Measurements from ENCODE around the gene KCNMA1.

KCNMA1 gene

DNA sequence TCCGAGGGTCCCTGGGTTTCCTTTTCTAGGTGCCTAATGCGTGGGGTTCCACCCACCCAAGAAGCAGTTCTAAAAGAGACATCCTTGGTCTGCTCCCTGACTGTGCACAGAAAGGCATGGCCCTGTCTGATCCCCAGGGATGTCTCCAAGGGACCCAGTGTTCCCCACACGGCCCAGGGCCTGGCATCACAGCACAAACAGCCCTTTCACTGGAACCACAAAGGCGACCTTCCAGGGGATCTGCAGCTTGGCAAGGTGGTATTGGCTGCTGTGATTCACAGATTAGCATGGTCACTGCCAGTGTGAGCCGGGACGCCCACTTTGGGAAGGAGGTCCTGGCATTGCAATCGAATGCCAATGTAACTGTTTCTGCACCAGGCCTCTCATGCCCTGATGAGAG is 6.4 kb downstream of the KCNMA1 start:
- DNase-seq (ENCODE audit: low spot score): no peak

DNA sequence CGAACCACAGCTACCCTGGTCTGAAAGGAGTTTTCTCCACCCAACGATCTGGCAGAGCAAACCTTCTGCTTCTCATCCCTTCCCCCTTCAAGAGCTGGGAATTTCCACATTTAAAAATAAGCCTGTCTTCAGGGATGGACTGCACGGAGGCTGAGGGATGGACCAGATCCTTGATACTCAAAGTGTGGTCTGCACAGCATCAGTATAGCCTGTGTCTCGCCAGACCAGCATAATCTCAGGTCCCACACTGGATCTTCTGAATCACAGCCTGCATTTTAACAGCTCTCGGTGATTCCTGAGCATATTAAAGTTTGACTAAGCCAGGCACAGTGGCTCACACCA is 7.1 kb downstream of the KCNMA1 start:
- no peak for DNase-seq (ENCODE audit: low spot score)

DNA sequence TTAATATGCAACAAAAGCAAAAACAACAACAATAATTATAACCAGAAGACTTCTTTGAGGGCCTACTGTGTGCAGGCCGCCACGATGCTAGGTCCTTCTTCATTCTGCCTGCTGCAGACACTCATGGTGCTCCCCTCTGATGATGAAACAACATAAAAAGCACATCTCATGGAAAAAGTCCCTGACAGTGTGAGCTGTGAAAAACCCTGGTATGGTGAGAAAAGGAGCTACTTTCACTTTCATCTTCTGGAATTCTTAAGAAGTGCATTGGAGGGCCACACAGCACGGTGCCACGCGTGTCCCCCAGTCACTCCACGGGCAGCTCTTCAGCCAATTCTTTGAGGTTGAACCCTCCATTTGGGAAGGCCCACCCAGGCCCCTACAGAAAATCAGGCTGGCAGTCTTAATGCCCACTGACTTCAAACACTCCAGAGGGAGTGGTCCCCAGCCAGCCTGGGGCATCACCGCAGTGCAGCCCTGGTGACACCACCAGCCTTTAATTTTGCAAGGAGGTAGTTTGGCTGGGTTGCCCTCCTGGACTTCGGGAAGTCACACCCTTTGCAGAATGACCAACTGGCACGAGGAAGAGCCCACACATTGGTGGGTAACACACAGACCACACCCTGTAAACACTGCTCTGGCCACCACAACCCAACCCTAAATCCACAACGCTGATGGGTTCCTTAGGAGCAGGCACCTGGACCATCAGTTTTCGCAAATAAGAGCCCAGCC is 7.7 kb downstream of the KCNMA1 start:
- DNase-seq (ENCODE audit: low spot score): no peak

DNA sequence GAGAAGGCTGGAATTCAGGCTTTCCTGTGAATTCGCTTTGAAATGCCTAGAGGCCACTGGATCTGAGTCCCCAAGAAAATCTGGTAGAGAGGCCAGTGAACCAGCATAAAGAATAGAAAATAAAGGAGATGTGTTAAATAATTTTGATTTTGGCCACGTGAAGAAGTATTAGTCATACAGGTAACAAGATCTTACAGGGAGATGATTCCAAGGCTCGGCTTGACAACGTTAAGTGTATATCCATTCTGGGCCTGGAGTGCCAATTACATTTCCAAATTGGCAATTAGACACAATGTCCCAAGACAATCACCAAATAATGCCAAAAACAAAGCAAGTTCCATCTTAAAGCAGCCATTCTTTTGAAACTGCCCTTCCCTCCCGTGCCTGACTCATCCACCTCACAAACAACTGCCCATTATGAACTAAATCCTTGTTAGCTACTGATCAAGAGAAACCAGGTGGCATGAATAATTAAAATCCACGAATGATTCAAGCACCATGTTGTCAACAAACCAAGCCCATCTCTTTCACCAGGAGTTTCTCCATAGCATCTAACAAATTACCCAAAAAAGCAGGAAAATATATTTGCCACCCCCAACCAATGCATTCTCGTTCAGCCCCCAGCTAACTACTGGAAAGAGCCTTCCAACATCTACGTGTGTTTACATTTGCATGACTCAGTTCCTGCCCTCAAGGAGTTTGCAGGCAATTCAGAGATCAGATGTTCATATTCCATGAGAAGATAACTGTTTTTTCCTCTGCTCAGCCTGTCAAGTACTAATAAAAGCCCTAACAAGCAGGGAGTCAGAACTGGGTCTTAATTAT is 8.5 kb downstream of the KCNMA1 start:
- no peak for DNase-seq (ENCODE audit: low spot score)

DNA sequence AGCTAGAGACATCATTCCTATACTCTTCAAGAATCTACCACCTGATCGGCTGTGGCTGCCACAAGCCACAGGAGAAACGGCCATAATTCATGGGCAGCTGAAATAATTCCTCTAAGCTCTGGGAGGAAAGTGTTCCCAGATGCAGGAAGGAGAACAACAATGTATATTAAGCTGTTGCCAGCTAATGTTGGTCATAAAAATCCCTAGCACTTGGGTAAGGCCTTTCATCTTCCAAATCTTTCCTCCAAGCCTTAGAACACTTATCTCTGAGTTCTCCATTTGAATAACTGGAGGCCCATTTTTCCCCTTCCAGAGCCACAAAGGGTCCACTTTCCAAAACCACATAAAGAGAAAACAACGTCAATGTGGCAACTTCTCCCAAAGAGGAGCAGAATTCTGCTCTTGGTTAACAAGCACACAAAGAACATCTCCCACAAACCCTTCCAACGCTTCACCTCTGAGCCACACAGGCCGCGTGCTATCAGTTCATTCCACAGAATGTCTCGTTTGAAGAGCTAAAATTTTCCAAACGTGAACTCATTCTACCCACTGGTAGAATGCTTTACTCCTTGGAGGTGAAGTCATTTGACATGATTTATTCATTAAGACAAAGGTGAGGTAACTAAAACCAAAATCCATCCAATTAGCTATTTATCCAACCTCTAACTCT is 11.2 kb downstream of the KCNMA1 start:
- DNase-seq (ENCODE audit: low spot score): no peak

DNA sequence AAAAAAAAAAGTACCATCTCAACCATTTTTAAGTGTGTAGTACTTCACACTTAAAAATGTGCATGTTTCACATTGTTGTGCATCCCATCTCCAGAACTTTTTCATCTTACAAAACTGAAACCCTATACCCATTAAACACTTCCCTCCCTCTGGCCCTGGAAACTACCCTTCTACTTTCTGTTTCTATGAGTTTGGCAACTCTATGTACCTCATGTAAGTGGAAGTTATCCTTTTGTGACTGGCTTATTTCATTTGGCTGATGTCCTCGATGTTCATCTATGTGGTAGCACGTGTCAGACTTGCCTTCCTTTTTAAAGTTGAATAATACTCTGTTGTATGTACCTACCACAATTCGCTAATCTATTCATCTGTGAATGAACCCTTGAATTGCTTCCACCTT is 12.2 kb downstream of the KCNMA1 start:
- no peak for DNase-seq (ENCODE audit: low spot score)

DNA sequence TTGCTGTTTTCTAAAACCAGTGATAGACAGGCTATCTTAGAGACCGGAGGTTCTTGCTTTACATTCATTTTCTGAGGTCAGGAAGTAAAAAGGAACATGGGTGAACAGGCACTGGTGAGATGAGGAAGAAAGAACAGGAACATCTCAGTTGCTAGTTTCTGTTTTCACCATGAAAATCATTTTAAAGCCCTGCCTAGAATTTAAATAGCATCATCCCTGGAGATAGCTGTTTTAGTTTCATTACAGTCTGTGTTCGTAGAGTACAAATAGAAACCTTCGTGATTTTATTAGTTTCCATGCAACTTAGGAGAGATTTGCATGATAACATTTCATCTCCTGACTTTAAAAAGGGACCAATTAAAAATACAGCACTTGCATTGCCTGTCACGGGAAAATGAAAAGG is 14.7 kb downstream of the KCNMA1 start:
- no peak for DNase-seq (ENCODE audit: low spot score)

DNA sequence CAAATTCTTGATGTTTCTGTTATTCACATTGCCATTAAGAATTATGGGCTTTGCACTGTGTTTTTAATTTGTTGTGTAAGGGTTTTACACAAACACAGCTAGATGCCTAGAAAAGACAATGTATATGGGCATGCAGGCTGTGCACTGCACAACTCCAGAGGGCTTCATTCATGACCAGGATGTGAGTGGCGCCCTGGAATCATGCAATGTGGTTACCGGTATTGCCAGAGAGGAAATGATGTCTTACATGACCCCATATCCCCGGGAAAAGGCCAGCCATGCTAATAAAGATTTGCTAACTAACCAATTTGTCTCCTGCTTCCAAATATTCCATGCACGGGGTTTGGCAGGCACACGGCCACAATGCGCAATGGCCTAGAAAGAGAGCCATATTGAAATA is 16.9 kb downstream of the KCNMA1 start:
- DNase-seq (ENCODE audit: low spot score): no peak

DNA sequence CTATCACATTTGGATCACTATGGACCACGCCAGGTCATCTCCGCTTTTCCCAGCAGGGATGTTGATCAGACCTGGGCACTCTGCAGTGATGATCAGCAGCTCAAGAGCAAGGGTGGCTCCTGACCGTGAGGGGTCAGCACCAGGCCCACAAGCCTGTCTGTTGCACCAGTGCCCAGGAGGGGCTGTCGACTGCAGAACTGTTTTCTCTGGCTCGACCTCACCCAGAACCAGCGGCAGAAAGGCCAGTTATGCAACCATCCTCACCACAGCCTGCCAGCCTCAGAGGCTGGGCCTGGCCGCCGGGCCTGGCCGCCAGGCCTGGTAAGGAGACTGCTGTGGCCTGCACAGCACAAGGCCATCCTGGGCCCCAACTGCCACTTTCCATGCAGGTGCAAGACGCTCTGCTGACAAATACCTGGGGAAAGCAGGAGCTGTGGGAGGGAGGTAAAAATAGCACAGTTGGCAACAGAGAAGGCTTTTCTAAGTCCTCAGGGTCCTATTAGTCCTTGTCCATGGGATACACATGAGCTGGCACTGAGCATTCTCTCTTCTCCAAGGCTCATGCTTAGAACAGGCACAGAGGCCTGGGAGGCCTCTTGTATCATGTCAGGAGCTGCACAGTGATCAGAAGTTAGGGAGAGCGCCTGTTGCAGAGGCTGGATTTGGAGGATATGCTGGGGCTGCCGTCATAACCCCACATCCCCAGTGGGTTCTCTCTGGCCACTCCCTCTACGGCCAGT is 17.5 kb downstream of the KCNMA1 start:
- no peak for DNase-seq (ENCODE audit: low spot score)

DNA sequence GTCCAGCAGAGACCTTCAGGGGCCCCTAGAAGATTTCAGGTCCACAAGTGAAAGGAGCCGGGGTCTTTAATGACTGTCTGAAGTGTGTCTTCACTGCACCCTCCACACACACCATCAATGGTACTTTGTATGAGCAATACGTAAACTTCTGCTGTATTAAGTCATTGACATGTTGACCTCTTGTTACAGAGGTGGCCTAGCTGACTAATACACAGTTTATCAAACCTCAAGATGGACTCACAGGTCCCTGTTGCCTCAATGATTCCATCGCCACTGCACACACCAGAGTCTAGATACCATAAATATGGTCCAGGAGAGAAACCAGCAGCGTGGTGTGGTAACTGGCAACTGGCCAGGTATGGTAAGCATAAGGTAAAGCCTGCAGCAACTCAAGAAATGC is 19.5 kb downstream of the KCNMA1 start:
- no peak for DNase-seq (ENCODE audit: low spot score)

DNA sequence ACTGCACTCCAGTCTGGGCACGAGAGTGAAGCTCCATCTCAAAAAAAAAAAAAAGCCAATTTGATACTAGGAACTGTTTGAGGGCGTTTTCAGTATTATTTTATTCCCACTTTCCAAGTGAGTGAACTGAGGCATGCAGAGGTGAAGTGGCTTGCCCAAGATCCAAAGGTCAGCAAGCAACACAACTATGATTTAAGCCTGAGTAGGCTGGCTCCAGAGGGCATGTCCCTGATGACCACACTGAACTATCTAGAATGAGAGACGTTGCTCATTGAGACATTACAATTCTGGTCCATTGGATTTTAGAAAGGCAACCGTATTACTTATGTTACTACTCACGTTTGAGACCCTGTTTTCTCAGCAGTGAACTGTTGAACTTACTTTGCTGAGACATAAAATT is 20.8 kb downstream of the KCNMA1 start:
- no peak for DNase-seq (ENCODE audit: low spot score)

DNA sequence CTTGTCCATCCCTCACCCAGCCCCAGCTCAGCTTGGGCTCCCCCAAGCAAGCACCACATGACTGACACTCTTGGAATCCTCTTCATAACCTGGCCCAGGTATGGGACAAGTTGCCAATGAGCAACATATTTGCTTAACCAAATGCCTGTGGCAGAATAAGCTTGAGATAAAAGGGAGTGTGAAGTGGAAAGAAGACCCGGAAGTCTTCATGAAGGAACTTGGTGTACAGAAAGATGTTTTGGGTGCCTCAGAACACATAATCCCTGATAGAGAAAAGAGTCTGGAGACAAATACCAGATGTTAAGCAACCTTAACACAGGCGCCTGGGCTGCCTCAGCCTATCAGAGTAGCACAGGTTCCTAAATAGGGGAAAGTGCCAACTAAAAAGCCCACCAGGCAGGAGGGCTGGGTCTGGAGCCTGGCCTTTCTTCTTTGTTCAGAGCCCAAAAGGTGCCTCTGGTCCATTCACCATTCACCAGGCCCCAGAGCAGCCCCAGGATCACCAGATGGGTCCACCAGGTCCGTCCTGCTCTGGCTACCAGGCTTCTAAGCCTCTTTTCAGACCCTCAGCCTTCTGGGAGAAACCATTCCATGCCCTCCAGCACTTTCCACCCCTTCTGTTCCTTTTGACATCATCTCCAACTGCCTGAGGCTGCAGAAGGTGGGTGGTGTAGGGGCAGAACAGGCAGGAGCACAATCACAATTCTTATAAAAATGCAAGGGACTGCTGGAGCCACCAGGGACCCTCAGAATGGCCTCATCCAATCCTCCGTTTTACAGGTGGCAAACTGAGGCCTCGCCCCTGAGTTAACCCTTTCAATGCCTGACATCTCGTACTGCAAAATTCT is 22.6 kb downstream of the KCNMA1 start:
- DNase-seq (ENCODE audit: low spot score): no peak

DNA sequence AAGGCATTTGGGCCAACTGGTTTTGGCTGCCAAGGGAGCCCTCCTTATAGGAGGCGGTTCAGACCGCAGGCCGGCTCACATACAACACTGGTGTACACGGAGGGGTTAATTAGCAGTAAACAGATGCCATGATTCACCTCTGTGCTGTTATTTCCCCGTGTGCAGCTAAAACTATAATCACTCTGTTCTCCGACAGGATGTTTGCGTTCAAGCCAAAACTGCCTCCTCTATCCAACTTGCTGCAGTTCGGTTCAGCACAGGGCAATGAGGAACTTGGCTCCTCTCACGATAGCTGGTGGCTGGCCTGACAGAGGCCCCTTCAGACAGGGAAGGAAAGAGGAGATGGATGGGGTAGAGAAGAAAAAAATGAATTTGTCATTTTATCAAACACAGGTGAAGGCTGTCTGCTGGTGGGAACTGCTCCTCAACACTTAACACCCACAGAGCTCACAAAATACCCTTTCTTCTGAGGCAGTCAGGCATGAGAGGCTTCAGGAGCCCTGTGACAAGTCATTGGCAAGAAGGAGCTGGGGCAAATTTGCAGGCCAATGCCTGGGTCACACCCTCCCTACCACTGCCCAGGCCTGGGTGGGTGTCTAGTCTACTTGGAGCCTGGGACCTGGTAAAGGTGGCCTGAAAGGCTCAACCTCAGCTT is 24.0 kb downstream of the KCNMA1 start:
- no peak for DNase-seq (ENCODE audit: low spot score)

DNA sequence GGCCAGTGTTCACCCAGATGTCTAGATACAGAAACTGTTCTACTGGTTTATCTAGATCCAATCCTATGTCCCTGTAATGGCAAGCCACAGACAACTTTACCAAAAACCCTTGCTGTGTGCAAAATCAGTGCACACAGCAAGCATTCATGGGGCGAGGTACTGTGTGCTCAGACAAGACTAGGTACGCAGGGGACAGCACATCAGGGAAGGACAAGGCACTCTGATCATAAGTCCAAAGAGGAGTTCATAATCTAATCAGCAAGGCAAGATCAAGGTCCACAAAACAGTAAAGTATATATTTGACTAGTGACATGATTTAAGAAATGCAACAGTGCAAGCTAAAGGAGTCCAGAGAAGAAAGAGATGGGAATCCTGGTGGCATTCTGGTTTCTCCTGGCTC is 25.9 kb downstream of the KCNMA1 start:
- no peak for DNase-seq (ENCODE audit: low spot score)

DNA sequence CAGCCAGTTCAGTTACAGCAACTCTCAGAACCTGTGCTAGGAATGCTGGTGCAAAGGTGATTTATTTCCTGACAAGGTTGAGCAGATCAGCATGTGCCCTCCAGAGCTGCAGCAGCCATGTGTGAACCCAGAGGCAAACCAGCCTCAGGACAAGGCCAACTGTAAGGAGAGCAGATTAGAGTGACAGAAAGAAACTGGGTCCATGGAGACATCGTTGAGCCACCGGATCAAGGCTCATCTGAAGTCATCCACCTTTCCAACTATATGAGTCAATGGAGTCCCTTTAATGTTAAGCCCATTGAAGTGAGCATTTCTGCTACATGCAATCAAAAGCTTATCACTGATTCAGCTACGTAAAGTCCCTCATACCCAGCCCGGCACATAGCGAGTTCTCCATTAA is 26.4 kb downstream of the KCNMA1 start:
- DNase-seq (ENCODE audit: low spot score): no peak

DNA sequence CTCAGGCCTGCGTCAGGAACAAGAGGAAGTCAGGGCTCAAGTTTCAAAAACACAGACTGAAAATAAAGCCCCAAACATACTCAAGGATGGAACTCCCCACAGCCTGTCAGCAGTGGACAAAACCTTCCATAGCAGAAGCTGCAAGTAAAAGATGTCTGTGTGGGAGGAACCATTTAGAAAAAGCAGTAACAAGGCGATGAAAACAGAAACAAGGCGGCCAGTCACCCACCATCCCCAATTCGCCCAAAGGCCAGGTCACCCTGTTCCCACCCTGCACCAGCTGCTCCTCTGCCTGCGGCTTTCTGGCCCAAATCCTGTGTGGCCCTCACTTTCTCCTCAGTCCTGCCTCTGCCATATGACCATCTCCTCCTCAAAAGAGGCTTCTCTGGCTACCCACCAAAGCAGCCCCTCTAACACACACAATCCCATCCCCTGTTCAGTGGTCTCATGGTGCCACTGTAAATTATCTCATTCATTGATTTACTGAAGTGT is 27.8 kb downstream of the KCNMA1 start:
- DNase-seq (ENCODE audit: low spot score): no peak

DNA sequence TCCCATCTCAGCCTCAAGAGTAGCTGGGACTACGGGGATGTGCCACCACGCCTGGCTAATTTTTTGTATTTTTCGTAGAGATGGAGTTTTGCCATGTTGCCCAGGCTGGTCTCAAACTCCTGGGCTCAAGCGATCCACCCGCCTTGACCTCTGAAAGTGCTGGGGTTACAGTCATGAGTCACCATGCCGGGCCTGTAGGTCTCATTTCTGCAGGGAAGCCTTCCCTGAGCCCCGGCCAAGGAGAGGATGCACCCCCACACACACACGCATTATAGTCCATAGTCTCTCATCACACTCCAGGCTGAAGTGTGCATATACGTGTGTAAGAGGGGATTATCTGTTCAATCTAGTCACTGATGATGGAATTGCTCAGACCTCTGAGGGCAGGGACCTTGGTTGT is 29.3 kb downstream of the KCNMA1 start:
- no peak for DNase-seq (ENCODE audit: low spot score)

DNA sequence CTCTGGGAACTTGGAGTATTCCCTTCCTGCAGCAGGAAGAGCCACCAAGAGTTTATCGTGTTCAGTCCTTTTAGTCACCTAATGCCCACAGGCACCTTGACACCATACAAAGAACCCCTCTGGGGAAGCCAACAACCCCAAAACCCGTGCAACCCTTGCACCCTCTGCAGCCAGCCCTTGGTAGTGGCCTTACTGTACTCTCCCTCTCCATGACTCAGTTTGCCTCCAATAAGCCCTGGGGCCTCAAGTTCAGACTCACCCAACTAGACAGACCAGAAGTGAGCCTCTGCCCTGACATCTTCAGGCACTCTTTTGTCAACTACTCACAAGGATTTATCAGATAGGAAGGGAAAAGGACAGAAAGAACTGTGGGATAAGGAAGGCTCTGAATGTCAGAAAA is 30.9 kb downstream of the KCNMA1 start:
- DNase-seq (ENCODE audit: low spot score): no peak

DNA sequence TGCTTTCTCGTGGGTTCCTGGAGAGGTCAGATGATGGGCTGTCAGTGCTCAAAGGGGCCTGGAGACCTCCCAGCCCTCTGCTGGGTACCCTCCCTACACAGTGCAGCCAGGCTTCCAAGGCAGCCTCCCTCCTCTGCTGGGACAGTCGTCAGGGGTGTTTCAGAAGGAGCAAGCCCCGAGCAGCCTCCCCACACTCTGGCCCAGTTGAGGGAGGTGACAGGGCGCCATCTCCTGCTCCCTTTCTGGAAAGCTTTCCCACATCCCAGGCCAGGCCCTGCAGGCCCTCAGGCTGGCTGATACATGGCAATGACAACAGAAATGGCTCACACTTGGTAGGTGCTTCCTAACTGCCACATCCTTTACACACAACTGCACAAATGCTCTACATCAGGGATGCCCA is 32.1 kb downstream of the KCNMA1 start:
- DNase-seq (ENCODE audit: low spot score): no peak

DNA sequence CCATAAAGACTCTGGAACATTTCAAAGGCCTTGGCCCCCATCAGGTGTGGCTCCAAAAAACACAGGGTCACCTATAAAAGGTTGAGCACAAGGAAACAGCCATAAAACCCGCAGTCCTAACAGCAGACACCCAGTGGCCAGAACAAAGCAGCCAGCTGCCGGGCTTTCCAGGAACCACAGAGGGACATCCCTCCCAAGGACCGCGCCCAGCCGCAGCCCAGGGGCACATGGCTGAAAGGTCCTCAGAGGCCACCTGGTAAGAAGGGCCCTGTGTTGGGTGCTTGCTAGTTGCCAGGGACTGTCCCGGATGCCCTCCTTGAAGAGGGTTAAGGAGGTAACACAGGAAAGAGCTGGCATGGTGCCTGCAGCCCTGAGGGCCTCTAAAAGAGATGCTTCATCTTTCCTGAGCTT is 32.7 kb downstream of the KCNMA1 start:
- no peak for DNase-seq (ENCODE audit: low spot score)

DNA sequence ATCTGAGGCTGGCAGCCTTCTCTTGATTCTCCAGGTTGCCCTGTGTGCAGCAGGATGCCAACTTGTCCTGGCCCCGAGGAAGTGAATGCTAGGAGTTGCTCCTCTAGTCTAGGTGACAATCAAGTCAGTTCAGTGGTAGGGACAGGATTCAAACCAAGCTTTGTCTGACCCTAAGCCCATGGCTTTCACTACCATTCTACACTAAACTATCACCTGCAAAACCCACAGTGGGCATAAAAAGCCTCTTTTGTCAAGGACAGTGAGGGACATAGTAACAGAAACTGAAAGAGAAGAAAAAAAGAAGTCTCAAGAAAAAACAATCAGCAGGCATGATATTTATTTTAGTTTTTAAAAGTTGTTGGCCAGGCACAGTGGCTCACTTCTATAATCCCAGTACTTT is 33.5 kb downstream of the KCNMA1 start:
- DNase-seq (ENCODE audit: low spot score): no peak

Data from hematopoietic multipotent progenitor cell treated with erythropoietin and hydrocortisone succinate and interleukin-3 and kit ligand, for 15 days (in vitro differentiated cells).